MCF 10A (cell line): ENCODE results near the gene PPM1F. TPM values are rescaled to one million over a fixed set of nuclear protein-coding genes. Genes with fewer than 3 reads are reported as not detected.

Experiments used
- BruUV-seq: library from RNA; stranded (reverse); fragments of 400-500 nt; replicated peaks from 2 replicates; lab custom pipeline; 2021; lab: Mats Ljungman, UMichigan
- CTCF ChIA-PET: fragments of 300-600 bp; sonication (Branson Sonifier 250); formaldehyde crosslinking; extraction: SDS; loops from one replicate; lab custom pipeline; 2021; ENCODE audit warnings: antibody characterized with exemption, inconsistent platforms; lab: Yijun Ruan, JAX
- POLR2A ChIA-PET: fragments of 300-600, 350-650 bp; sonication (Branson Sonifier 250); formaldehyde crosslinking; extraction: SDS; loops from one replicate; lab custom pipeline; 2020; ENCODE audit warnings: antibody characterized with exemption, inconsistent platforms; lab: Yijun Ruan, JAX
- DNase-seq: peaks from one replicate; pipeline ENCODE4 v3.0.0-alpha.2; 2018; ENCODE audit not compliant: unreplicated experiment
- H3K27ac Mint-ChIP-seq: one replicate; pipeline ENCODE4 v1.8.0; 2022; ENCODE audit warnings: mild to moderate bottlenecking, low read depth, mixed read lengths; ENCODE audit not compliant: unreplicated experiment
- H3K27me3 Mint-ChIP-seq: one replicate; pipeline ENCODE4 v1.8.0; 2022; ENCODE audit warnings: mixed read lengths; ENCODE audit not compliant: insufficient read depth, unreplicated experiment
- H3K36me3 Mint-ChIP-seq: one replicate; pipeline ENCODE4 v1.8.0; 2022; ENCODE audit warnings: mild to moderate bottlenecking, moderate library complexity, mixed read lengths; ENCODE audit not compliant: insufficient read depth, unreplicated experiment
- H3K4me1 Mint-ChIP-seq: one replicate; pipeline ENCODE4 v1.8.0; 2022; ENCODE audit warnings: mixed read lengths; ENCODE audit not compliant: insufficient read depth, unreplicated experiment
- H3K4me3 Mint-ChIP-seq: one replicate; pipeline ENCODE4 v1.8.0; 2022; ENCODE audit warnings: mild to moderate bottlenecking, moderate library complexity, mixed read lengths; ENCODE audit not compliant: unreplicated experiment
- H3K9me3 Mint-ChIP-seq: one replicate; pipeline ENCODE4 v1.8.0; 2022; ENCODE audit warnings: mixed read lengths; ENCODE audit not compliant: unreplicated experiment
- intact Hi-C: fragments of 100-400 bp; cut with micrococcal nuclease; formaldehyde crosslinking; loops from 2 replicates; pipeline ENCODE4 v1.14.1; 2022
- total RNA-seq: library from RNA; stranded (reverse); gene quantifications from 2 replicates; pipeline ENCODE4 v1.2.3, GENCODE V29; 2022
- TF ChIP-seq, protein P1 (sequence below): fragments of 200-600 bp; IDR thresholded peaks from one replicate; pipeline ENCODE4 v1.8.0; 2022; ENCODE audit warnings: antibody characterized with exemption, mild to moderate bottlenecking; ENCODE audit not compliant: unreplicated experiment

PPM1F gene
- total RNA-seq, 1 experiment from 2014 or later = 32.6 TPM

DNA sequence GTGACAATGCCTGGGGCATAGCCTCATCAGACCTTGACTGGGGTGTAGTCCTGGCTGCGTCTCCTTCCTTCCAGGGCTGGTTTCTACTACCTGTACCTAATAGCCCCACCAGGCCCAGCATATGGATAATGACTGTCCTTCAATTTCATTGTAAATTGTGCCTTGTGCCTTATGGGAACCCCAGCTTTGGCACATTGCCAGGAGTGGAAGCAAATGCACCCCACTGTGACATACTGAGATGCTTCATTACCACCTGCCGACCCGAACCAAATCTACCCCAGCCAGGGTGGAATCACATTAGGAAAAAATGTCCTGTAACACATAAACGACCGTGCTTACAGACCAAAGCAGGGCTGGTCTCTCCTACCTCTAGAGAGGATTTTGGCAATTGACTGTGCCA is 22.6 kb upstream of the PPM1F start:
- CTCF ChIA-PET = interaction anchor here (1.3 kb wide), 1 partner anchor 10 kb away, joined by 6 read pairs; no protein-coding TSS in a partner anchor
- H3K36me3 Mint-ChIP-seq = peaks cover 44% of the 10 kb centered on the region
- H3K9me3 Mint-ChIP-seq = no peaks in the 10 kb centered on the region
- TF ChIP-seq, protein P1, sequence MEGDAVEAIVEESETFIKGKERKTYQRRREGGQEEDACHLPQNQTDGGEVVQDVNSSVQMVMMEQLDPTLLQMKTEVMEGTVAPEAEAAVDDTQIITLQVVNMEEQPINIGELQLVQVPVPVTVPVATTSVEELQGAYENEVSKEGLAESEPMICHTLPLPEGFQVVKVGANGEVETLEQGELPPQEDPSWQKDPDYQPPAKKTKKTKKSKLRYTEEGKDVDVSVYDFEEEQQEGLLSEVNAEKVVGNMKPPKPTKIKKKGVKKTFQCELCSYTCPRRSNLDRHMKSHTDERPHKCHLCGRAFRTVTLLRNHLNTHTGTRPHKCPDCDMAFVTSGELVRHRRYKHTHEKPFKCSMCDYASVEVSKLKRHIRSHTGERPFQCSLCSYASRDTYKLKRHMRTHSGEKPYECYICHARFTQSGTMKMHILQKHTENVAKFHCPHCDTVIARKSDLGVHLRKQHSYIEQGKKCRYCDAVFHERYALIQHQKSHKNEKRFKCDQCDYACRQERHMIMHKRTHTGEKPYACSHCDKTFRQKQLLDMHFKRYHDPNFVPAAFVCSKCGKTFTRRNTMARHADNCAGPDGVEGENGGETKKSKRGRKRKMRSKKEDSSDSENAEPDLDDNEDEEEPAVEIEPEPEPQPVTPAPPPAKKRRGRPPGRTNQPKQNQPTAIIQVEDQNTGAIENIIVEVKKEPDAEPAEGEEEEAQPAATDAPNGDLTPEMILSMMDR = no peak
- DNase-seq = no peak
- no TSS peak for BruUV-seq
- no peaks in the 10 kb centered on the region for H3K27me3 Mint-ChIP-seq
- POLR2A ChIA-PET = interaction anchor here (0.6 kb wide), 1 partner anchor 22 kb away, joined by 3 read pairs; no protein-coding TSS in a partner anchor
- no peak overlapping the region for H3K27ac Mint-ChIP-seq
- intact Hi-C loops = no loop called here
- no peaks in the 10 kb centered on the region for H3K4me1 Mint-ChIP-seq
- H3K4me3 Mint-ChIP-seq = no peak overlapping the region

DNA sequence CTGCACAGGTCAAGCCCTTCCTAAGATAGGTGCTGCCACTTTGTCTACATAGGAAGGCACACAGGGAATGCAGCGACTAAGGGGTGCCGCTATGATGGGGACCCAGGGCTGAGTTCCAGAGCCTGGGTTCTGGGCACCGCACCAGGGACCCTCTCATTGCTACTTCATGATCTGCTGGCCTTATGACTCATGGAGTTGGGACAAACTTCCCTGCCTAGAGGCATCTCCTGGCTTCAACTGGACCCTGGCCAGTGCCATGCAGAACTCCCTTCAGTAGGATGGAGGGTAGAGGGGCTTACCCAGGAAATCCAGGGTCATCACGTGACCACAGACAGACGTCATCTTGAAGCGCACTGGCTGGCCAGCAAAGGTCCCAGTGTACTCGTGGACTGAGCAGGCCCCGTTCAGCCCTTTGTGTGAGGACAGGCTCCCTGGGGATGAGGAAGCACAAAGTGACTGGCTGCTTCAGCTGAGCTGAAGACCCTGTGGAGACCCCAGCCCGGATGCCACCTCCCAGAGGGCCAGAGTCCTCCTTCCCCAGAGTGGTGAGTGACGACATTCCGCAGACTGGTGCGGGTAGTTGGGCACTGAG is 21.5 kb upstream of the PPM1F start:
- intact Hi-C loops = no loop called here
- H3K9me3 Mint-ChIP-seq = no peaks in the 10 kb centered on the region
- TF ChIP-seq, protein P1 = no peak
- H3K27ac Mint-ChIP-seq = no peak overlapping the region
- H3K4me1 Mint-ChIP-seq = no peaks in the 10 kb centered on the region
- no TSS peak for BruUV-seq
- POLR2A ChIA-PET = no interaction called here
- H3K4me3 Mint-ChIP-seq = no peak overlapping the region
- no peaks in the 10 kb centered on the region for H3K27me3 Mint-ChIP-seq
- CTCF ChIA-PET = interaction anchor here (1.3 kb wide), 1 partner anchor 8 kb away, joined by 6 read pairs; no protein-coding TSS in a partner anchor
- no peak for DNase-seq
- H3K36me3 Mint-ChIP-seq = peaks cover 48% of the 10 kb centered on the region

DNA sequence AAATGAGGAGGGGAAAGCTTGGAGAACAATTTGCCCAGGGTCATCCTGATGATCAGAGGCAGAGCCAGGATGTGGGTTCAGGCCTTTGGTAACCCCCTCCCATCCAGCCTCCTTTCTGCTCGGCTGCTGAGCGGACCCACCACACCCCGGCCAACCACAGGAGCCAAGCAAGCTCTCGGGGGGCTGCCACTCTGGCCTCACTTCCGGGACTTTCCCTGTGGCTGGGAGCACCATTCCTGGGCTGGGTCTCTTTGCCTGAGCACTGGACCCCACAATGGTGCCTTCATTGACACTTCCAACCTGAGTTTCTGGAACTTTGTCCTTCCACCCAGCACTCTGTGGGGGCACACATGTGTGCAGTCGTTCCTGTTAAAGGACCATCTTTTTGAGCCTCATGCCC is 20.2 kb upstream of the PPM1F start:
- DNase-seq = no peak
- CTCF ChIA-PET = interaction anchor here (0.6 to 4.4 kb wide), 20 partner anchors 9 to 344 kb away, joined by 3 to 37 read pairs (median 4); partner anchors contain the start of gene TOP3B
- H3K27ac Mint-ChIP-seq = no peak overlapping the region
- intact Hi-C loops = no loop called here
- H3K36me3 Mint-ChIP-seq = peaks cover 57% of the 10 kb centered on the region
- no peaks in the 10 kb centered on the region for H3K4me1 Mint-ChIP-seq
- H3K4me3 Mint-ChIP-seq = no peak overlapping the region
- BruUV-seq = no TSS peak
- no peaks in the 10 kb centered on the region for H3K27me3 Mint-ChIP-seq
- no peaks in the 10 kb centered on the region for H3K9me3 Mint-ChIP-seq
- POLR2A ChIA-PET = interaction anchor here (2.8 kb wide), 1 partner anchor 9 kb away, joined by 18 read pairs; the partner anchor contains the start of gene TOP3B
- TF ChIP-seq, protein P1 = no peak

GRCh38 chr22:21972293-21972779 is 19.7 kb upstream of the PPM1F start:
- intact Hi-C loops = no loop called here
- H3K4me3 Mint-ChIP-seq = no peak overlapping the region
- TF ChIP-seq, protein P1 = peak; percentile 92
- H3K9me3 Mint-ChIP-seq = no peaks in the 10 kb centered on the region
- H3K27me3 Mint-ChIP-seq = no peaks in the 10 kb centered on the region
- no TSS peak for BruUV-seq
- DNase-seq = peak; percentile 27
- CTCF ChIA-PET = interaction anchor here (0.5 to 4.4 kb wide), 28 partner anchors 10 to 522 kb away, joined by 3 to 37 read pairs (median 4); partner anchors contain the start of gene TOP3B
- H3K27ac Mint-ChIP-seq = no peak overlapping the region
- POLR2A ChIA-PET = interaction anchor here (2.8 kb wide), 1 partner anchor 10 kb away, joined by 18 read pairs; the partner anchor contains the start of gene TOP3B
- H3K4me1 Mint-ChIP-seq = no peaks in the 10 kb centered on the region
- peaks cover 60% of the 10 kb centered on the region for H3K36me3 Mint-ChIP-seq
